ENCODE data around the gene MPP4.

MPP4 gene

DNA sequence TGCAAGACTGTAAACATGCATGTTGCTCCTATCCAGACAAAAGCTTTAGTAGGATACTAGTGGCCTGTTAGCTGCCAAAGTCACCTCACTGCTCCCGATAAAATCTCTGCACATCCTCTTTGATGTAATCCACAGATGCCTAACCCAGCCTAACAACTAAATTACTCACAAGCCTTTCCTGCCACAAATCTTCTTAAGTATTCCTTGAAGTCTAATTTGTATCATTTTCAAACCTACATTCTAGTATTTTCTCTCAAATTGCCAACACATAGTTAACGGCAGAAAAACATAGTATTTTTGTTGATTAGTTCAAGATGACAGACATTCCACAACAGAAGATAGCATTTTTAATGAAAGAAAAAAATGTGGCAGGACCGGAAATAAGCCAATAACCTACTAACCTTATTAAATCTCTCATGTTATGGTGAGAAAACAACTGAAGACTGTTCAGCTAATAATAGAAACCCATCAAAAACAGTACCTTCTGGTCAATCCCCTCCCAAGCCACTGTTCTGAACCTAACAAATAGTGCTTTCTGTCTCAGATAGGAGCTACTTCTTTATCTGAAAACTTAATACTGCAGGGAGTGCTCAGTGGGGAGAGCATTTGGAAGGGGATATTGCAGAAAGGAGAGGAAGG, at the start of gene MPP4:
Gene MPP4, minus strand, starts transcription at position 57 of the 639 bp plus-strand sequence. CDS start 4,690 bp downstream, outside the sequence.
- H3K4me3 ChIP-seq (ENCODE audit: low read depth, low read length): no peak within 1 kb of the TSS

- H3K4me3 ChIP-seq (ENCODE audit: low read depth, low read length): no peak overlapping the region
Observed at GRCh38 chr2:201746551-201746950, 48.1 kb upstream of the MPP4 start.

DNA sequence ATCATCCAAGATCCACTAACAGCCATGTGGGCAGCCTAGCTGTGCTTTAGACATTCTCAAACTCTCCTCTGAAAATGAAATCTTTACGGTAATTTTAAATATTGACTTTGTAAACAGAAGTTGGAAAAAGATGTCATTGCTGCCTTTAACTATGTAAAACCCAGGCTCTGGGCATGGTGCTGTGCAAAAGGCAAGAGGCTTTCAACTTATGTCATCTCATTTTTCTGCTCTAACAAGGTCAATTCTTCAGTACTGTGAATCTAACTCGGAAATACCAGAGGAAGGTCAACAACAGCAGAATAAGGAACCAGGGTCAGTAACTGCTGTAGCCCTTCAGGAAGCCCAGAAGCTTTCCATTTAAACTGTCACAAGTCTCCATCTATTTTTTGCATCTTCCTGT, 37.0 kb upstream of the MPP4 start:
- no peak overlapping the region for H3K4me3 ChIP-seq (ENCODE audit: low read depth, low read length)

DNA sequence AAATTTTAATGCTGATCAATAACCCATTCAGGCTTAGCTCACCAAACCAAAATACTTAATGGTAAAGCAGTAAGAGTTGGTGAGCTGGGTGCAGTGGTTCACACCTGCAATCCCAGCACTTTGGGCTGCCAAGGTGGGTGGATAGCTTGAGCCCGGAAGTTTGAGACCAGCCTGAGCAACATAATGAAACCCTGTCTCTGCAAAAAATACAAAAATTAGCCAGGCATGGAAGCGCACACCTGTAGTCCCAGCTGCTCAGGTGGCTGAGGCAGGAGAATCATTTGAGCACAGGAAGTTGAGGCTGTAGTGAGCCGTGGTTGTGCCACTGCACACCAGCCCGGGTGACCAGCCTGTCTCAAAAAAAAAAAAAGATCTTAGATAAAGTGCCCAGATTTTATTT, 35.7 kb upstream of the MPP4 start:
- no peak overlapping the region for H3K4me3 ChIP-seq (ENCODE audit: low read depth, low read length)

DNA sequence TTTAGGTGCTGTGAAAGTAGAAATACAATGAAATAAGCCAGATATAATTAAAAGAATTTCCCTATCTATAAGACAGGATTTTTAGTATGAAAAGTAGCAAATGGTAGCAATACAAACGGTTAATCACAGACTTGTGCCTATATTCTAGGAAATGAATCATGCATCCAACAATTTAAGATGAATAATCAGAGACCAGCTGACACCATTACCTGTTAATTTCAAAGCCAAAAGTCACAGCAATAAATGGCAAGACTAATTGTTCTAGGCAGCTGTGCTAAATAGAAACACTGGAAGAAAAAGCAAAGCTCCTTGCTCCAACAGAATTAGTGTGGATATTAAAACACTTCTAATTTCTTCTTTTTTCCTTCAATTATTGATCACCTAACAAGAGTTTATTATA, 35.1 kb upstream of the MPP4 start:
- H3K4me3 ChIP-seq (ENCODE audit: low read depth, low read length): no peak overlapping the region

DNA sequence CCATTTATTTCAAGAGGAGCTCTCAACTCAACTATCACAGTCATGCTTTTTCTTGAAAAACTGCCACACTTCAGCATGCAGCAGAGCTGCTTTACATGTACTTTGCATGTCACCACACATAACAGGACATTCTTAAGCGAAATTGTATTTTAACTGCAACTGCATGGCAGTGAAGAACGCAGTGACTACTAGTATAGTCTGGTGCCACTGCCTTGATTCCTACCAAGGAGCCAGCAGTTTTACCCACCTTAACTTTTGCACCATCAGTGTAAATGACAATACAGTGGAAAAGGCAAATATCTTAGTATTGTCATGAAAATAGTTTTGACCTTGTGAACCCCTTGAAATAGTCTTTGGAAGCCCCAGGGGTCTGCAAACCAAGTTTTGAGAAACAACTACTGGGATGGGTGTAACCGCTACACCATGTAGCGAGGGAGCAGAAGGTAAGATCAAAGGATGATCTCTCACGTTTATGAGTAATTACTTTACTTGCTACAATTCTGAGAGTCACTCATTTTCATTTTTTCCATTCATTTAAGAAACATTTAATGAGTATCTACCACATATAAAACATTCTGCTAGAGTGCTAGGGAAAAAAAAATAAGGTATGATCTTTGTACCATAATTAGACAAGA, 32.3 kb upstream of the MPP4 start:
- no peak overlapping the region for H3K4me3 ChIP-seq (ENCODE audit: low read depth, low read length)

GRCh38 chr2:201715459-201715858, 17.0 kb upstream of the MPP4 start:
- H3K4me3 ChIP-seq (ENCODE audit: low read depth, low read length): no peak overlapping the region

DNA sequence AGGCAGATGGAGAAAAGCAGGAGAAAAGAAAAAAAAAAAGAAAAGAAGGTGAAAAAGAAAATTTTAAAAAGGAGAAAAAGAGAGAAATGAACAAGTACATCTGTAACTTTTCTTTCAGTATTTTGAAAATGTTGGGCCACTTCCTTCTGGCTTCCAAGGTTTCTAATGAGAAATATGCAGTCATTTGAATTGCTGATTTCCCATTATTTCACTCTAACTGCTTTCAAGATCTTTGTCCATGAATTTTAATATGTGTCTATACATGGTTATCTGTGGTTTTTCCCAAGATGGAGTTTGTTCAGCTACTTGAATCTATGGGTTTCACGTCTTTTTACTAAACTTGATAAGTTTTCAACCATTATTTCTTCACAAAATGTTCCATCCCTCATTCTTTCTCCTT, 14.3 kb upstream of the MPP4 start:
- H3K4me3 ChIP-seq (ENCODE audit: low read depth, low read length): no peak overlapping the region

DNA sequence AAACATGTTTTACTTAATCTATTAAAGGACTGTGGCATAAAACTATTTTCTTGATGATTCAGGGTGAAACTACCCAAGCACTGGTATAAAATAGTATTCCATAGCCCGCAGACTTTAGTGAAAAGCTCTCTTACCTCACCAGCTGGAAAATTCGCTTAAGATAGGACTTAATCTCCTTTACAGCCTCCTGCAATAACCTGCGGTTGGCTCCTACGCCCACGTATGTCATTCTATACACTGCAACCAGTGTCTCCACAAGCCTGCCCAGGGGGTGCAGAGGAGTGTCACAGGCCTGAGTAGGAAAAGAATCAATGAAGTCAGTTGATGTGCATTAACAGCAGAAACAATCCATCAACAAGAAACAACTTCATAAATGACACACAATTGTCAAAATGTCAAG, 11.3 kb upstream of the MPP4 start:
- no peak overlapping the region for H3K4me3 ChIP-seq (ENCODE audit: low read depth, low read length)

DNA sequence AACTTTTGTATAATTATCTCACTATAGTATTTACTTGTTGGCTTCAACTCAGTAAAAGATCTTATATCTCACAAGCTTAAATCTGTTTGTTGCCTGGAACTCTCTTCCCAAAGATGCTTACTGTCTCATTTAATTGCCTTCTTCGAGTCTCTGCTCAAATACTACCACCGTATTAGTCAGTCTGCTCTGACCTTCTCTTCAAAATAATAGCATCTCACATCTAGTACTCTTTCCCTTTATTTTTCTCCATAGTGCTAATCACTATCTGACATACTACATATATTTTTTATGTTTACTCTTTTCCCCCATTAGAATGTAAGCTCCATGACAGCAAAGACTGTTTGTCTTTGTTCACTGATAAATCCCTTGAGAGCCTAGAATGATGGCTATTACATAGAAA, 10.6 kb upstream of the MPP4 start:
- no peak overlapping the region for H3K4me3 ChIP-seq (ENCODE audit: low read depth, low read length)

GRCh38 chr2:201707753-201708152, 9.3 kb upstream of the MPP4 start:
- H3K4me3 ChIP-seq (ENCODE audit: low read depth, low read length): no peak overlapping the region

DNA sequence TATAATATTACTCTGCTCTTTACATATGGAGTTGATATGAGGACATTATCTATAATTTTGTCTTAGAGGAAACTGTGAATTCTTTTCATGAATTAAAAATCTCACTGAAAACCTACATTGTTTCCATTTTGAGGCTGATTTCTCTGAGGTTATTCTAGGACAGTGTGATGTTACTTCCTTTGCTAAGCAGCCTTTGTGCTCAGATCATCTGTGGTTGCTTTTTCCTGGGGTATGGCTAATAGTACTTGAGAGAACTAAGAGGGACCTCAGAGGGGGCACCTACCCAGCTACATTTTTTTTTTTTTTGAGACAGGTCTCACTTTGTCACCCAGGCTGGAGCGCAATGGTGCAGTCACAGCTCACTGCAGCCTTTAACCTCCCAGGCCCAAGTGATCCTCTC, 8.7 kb upstream of the MPP4 start:
- no peak overlapping the region for H3K4me3 ChIP-seq (ENCODE audit: low read depth, low read length)

- no peak overlapping the region for H3K4me3 ChIP-seq (ENCODE audit: low read depth, low read length)
Observed at GRCh38 chr2:201704536-201704935, 6.1 kb upstream of the MPP4 start.

DNA sequence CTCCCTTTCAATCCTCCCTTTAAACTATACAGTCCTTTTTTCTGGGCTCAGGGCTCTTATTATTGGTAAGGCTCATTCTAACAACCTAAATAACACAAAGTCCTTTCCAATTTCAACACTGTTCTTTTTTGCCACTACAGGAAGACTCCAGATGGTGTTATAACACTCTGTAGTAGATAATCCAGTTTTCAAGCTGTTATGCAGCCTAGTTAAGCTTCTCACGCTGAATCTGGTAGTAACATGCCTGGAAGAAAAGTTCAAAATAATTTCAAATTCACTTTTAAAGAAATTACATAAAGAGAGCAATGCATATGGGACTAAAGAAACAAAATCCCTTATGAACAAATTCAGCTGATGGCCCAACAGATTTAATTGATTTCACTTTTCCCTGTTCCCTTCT, 3.2 kb upstream of the MPP4 start:
- no peak overlapping the region for H3K4me3 ChIP-seq (ENCODE audit: low read depth, low read length)

DNA sequence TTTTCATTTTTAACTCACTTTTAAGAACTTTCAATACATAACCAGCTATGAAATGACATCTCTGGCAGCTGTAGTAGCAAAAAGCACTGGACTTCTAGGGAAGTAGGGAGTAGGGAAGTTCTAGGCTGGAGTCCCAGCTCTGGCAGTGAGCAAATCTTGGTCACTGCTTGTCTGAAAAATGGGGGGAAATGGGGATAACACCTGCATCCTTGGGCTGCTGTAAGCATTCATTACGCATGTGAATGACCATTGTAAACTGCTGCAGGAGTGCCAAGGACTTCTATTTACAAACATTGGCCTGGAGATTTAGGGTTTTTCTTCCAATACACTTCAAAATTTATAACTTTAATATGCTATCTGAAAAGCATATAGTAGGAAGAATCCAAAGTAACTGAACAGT, 972 bp upstream of the MPP4 start:
- H3K4me3 ChIP-seq (ENCODE audit: low read depth, low read length): no peak overlapping the region

GRCh38 chr2:201697899-201698298, 545 bp downstream of the MPP4 start:
- H3K4me3 ChIP-seq (ENCODE audit: low read depth, low read length): no peak overlapping the region

DNA sequence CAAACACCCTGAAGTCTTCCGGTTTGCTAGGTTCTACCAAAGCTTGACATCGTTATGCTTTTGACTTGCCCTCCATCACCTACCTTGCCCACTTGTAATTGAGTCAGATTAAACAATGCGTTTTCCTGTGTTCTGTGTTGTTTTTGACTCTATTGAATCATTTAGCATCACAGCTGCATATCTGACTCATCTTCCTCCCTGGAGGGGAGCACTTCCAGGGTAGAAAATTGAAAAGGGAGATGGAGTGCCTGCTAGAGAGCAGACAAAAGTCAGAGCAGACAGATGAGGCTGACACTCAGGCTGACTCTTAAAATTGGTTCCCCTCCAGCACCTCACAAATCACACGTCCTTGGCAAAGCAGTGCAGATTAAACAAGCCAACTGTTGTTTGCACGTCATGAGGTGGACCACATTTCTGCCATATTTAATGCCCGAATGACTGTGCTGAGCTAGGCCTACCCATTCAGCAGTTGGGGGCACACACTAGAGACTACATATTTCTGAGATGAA, 2.2 kb downstream of the MPP4 start:
- H3K4me3 ChIP-seq (ENCODE audit: low read depth, low read length): no peak overlapping the region

- H3K4me3 ChIP-seq (ENCODE audit: low read depth, low read length): no peak overlapping the region
Observed at GRCh38 chr2:201685156-201685555, 13.3 kb downstream of the MPP4 start.

- no peak overlapping the region for H3K4me3 ChIP-seq (ENCODE audit: low read depth, low read length)
Observed at GRCh38 chr2:201680743-201681142, 17.7 kb downstream of the MPP4 start.

GRCh38 chr2:201678401-201678800, 20.0 kb downstream of the MPP4 start:
- H3K4me3 ChIP-seq (ENCODE audit: low read depth, low read length): no peak overlapping the region

- no peak overlapping the region for H3K4me3 ChIP-seq (ENCODE audit: low read depth, low read length)
Observed at GRCh38 chr2:201675454-201675853, 23.0 kb downstream of the MPP4 start.

- H3K4me3 ChIP-seq (ENCODE audit: low read depth, low read length): no peak overlapping the region
Observed at GRCh38 chr2:201674794-201675193, 23.6 kb downstream of the MPP4 start.

GRCh38 chr2:201674298-201674697, 24.1 kb downstream of the MPP4 start:
- H3K4me3 ChIP-seq (ENCODE audit: low read depth, low read length): no peak overlapping the region

Measured in iPS-11a (cell line).